HG03575 (cell line): ENCODE data around the gene SCOC.
"Not testable (repeated sequence)": the region's sequence is repeated elsewhere in the genome, so short reads cannot be mapped to it uniquely, and the experiment has no call there.

ENCODE experiments used
- ATAC-seq: cut with Tn5 transposase; IDR thresholded peaks from one replicate; pipeline ENCODE4 v1.9.1; 2021; ENCODE audit not compliant: unreplicated experiment, insufficient number of reproducible peaks, low FRiP score; ENCODE audit errors: extremely low read depth

Gene SCOC

DNA sequence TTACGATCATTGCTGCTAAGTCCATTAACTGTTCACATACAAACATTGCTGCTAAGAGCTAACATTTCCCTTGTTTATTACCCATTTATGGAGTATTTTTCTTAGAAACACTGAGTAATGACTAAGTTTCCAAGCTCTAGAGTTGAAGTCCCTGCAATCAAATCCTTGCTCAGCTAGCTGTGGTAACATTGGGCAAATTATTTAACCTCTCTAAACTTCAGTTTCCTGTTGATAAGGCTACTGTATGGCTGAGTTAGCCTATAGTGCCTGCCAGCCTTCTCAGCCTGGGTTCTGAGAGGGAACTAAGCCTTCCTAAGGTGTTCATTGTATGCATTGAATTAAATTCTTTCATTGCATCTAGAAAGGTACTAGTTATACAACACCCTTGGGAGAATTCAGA, 15.2 kb upstream of the SCOC start:
- no peak for ATAC-seq

DNA sequence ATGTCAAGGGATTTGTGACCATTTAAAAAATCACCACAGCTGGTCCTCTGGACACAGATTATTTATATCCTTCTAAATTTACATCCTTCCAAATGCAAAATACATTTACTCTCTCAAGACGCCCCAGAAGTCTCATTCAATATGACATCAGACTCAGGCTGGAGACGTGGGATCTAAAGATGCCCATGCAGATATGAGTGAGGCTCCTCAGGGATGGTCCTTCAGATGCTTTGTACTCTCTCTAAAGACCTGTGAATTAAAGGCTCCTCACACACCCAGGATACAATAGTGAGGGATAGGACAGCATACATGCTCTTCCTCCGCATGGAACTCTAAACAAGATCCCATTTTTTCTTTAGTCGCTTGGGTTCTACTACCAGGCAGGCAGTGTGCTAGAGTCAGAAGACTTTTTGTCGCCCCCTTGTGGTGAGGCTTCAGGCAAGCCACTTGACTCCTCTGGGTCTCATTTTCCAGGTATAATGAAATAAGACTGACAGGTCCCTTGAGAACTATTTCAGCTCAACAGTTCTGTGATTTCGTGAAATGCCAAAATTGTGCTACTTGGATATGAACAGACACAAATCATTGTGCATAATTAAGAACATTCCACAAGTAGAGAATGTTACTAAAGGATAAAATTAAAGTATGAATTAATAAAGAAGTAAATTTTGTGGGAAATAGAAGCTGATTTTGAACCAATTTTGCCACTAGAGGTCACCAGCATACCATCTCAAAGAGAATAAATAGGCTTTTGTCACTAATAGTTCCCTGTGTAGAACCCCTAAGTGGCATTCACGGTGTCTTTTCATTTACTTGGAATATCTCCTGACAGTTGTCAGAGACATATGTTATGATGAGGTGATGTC, 13.7 kb upstream of the SCOC start:
- ATAC-seq = peak; percentile 90

DNA sequence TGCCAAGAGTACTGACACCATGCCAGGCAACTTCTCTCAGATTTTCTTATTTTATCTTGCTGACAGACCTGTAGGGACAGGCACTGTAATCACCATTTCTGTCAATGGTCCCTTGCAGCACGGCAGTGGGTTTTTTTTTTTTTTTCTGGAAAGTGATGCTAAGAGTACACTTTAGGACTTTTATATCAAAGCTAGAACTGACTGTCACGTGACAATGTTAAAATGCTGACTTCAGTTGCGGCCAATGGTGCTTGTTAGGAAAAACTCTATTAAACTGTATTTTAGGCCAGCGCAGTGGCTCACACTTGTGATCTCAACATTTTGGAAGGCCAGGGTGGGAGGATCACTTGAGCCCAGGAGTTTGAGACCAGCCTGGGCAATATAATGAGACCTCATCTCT, 12.3 kb upstream of the SCOC start:
- no peak for ATAC-seq

DNA sequence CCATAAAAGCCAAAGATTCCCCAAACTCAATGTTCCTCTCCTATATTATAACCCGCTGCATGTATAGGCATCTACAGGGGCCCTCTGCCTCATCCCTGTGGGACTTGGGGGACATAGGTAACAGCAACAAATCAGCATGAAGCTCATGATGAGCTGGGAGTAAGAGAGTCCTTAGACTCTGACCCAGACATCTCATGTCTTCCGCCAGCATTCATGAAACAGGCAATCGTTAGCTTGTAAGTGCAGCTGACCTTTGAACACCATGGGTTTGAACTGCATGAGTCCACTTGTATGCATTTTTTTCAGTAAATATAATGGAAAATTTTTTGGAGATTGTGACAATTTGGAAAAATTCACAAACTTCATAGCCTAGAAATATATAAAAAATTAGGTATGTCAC, 10.4 kb upstream of the SCOC start:
- no peak for ATAC-seq

DNA sequence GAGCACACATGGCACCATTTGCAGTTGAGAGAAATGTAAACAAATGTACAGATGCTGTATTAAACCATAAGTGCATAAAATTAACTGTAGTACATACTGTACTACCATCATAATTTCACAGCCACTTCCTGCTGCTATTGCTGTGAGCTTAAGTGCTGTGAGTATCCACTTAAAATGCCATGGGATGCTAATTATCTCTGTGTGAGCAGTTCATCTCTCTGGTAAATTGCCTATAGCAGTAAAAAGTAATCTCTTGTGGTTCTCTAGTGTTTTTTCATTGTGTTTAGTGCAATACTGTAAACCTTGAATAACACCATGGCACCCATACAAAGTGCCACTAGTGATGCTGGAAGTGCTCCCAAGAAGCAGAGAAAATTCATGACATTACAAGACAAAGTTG, 9.9 kb upstream of the SCOC start:
- ATAC-seq = no peak

DNA sequence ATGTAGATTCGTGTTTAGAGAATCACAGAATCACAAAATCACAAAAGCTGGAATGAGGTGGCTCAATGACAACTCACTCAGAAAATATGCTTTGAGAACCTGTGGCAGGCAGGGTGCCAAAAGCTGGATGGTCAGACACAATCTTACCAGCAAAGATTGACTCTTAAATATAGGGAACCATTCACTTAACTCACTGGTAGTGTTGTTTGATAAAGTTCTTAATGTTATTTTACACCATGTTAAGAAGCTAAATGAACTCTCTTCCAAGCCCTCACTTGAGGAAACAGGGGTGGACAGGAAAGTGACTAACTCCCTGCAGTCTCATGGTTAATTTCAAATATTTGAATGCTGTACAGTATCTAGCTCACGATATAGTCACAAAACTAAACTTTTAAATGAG, 5.7 kb upstream of the SCOC start:
- no peak for ATAC-seq

DNA sequence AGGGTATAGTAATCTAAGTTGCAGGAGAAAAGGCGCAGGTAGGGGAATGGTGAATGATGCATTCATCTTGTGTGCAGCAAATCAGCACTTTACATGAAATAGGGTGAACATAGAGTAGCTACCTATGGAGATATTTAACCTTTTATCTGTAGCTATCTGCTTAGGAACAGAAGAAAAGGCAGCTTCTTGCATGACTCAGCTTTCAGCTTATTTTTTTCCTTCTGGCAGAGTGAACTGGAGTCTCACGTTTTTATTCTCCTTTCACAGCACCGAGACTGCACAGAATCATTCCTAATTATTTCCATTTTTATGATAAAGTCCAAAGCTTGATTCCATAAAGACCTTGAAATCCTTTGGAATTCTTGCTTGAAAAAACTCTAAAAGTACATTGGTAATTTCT, 4.8 kb upstream of the SCOC start:
- ATAC-seq = no peak

DNA sequence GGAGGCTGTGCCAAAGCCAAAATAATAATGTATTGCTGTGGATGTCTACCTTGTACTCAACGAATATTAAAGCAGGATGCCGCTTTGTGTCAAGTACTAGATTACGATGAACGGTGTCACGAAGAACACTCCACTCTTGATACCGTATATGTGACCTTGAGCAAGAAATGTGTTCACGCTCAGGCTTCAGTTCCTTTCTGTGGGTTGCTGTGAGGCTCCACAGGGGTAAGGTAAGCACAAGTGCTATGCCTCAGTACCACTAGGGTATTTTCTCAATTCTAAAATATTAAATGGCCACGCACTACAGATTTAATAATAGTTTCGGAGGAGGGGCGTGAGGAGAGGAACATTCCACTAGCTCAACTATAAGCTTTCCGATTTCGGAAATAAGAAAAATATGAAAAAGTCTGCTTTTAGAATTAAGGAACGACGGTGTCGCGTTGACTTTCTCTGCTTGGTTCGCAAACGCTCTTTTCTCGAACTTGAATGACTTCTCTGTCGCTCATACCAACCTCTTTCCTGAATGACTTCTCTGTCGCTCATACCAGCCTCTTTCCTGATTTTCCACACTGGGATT, 607 bp upstream of the SCOC start:
- ATAC-seq = peak; percentile 42

DNA sequence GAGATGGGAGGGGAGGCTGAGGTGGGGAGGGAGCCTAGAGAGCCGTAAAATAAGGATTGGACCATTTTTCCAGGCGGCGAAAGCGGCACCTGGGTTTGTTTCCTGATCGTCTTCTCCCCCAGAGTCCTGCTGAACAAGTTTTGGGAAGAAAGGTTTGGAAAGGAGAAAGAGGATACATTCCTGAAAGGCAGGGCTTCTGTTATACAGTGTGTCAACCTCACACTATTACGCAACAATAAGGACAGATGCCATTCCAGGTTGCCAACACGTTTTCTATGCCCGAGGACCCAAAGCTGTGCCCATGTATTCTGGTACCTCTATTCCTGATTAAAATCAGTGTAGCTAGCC, 658 bp downstream of the SCOC start:
- ATAC-seq = no peak

DNA sequence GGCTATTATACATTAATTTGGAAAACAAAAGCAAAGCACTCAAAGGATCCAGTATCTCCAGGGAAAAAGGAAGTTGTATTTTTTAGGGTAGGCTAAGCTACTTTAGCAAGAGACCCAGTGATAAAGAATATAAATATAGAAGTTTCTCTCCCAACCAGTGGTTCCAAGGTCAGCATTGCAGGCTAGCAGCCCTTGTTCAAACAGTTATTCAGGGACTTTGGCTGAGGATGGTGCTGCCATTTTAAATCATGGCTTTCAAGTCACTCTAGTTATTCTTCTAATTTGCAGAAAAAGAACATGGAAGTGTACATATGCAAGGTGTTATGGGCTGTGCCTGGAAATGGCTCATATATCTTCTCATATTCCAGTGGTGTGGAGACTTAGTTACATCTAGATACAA, 9.3 kb downstream of the SCOC start:
- ATAC-seq = no peak

DNA sequence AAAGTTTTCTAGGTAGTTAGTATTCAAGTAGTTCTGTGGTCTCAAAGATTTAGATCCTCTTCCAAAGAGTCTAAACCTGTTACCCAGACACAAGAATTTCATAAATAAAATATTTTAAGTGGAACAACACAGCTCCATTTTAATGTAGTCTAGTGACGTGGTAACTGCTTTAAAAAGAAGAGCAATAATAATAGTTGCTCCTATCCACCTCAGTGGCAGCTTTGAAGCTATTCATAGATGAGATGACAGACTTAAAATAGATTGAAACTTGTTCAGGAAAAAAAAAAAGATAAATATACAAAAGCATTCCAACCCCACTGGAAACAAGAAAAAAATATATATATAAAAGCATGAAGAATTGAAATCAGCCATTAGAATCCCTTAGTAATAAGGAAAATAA, 14.6 kb downstream of the SCOC start:
- ATAC-seq = no peak

DNA sequence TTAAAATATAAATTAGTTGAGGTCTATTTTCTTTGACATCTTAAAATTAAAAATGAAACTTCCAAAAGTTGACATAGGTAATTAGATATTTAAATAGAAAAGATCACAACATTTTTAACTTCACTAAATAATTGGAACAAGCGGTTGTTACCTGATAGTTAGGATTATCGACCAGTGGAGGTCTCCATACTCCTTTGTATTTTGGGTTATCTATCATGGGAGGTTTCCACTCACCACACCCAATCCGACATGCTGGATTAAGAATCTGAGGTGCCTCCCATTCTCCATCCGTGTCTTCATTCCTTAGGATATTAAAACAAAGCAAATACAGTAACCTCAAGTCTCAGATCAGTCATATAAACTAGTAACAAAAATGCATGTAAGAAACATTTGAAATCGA, 22.2 kb downstream of the SCOC start:
- ATAC-seq = no peak

DNA sequence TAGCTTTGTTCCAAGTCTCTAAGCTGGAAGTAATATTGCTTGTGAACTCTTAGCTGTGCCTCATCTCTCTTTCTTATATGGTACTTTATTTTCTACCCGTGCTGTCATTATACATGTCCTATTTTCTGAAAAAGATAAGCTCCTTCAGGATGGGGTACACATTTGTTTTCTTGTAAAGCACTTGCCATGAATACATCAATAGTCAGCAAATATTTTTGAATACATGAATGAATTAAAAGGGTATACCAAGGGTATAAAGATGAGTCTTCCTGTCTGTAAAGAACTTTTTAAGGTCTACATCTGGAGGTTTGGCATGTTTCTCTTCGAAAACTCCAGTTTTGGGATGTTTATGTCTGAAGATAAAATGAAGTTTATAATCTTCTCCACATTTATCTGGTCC, 26.7 kb downstream of the SCOC start:
- no peak for ATAC-seq

DNA sequence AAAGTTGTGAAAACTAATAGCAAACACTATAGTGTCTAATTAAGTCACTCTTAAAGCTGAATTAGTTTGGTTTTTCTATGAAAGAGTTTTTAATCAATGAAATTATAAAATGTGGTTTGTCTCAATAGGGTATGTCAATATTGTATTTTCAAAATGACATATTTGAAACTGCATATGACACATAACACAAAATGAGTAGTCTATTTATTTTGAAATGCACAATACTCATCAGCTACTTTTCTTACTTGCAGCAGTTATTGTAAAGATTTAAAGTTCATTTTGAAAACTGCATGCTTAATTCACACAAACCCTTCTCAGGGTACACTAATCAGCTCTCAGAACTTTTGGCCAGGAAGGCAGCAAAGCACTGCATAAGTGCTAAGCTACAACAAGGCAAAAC, 32.8 kb downstream of the SCOC start:
- ATAC-seq = no peak

DNA sequence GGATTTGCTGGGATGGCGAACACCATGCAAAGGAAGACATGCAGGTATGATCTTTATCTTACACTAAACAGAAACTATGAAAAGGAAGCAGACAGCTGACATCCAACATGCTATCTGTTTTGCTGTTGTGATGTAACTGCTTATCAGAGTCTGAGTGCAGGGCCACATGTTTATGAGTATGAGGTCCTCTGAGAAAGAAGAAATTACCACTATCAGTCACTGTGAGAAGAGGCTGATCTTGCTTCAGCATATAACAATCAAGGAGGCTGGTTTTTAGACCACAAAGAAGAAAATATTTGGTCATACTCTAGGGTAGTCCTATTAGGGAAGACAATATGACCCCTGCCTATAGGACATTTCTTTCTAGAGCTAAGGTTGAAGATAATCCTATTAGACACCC, 35.5 kb downstream of the SCOC start:
- no peak for ATAC-seq

DNA sequence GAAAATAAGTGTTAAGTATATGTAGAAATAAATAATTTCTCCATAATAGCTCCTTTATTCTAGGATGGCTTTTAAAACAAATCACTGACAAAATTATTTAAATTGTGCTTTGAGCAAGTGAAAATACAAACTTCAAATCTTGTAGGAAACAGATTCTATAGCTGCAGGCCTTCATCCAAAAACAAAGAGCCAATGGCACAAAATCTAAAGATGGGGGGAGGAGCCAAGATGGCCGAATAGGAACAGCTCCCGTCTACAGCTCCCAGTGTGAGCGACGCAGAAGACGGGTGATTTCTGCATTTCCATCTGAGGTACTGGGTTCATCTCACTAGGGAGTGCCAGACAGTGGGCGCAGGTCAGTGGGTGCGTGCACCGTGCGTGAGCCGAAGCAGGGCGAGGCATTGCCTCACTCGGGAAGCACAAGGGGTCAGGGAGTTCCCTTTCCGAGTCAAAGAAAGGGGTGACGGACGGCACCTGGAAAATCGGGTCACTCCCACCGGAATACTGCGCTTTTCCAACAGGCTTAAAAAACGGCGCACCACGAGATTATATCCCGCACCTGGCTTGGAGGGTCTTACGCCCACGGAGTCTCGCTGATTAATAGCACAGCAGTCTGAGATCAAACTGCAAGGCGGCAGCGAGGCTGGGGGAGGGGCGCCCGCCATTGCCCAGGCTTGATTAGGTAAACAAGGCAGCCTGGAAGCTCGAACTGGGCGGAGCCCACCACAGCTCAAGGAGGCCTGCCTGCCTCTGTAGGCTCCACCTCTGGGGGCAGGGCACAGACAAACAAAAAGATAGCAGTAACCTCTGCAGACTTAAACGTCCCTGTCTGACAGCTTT, 39.9 kb downstream of the SCOC start:
- not testable (repeated sequence) for ATAC-seq

DNA sequence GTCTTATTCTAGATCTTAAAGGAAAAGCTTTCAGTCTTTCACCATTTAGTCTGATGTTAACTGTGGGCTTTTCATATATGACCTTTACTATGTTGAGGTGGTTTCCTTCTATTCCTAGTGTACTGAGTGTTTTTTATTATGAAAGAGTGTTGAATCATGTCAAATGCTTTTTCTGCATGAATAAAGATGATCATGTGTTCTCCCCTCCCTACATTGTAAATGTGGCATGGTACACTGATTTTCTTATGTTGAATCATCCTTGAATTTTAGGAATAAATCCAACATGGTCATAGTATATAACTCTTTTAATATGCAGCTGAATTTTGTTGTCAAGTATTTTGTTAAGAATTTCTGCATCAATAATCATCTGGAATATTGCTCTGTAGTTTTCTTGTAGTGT, 49.7 kb downstream of the SCOC start:
- no peak for ATAC-seq

DNA sequence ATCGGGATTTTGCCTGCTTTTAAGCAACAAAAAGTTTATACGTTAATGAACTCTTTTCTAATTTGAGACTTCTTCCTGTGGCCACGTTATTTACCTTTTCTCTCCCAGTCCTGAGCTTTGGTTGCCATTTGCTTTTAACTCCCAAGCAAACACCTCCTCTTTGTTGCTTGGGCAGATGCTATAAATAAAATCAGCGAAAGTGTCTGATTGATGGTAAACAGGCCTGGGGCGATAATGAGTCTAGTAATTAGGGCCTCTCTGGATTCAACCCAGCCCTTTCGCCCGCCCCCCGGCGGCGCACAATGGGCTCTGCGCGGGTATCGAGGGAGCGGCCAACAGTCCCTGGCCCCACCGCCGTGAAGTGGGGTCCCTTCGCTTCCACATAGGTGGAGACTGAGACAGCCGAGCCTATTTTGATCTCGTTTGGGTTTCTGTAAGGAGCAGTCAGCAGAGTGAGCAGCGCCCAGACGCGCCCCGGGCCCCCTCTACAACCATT, 53.2 kb downstream of the SCOC start:
- ATAC-seq = no peak

DNA sequence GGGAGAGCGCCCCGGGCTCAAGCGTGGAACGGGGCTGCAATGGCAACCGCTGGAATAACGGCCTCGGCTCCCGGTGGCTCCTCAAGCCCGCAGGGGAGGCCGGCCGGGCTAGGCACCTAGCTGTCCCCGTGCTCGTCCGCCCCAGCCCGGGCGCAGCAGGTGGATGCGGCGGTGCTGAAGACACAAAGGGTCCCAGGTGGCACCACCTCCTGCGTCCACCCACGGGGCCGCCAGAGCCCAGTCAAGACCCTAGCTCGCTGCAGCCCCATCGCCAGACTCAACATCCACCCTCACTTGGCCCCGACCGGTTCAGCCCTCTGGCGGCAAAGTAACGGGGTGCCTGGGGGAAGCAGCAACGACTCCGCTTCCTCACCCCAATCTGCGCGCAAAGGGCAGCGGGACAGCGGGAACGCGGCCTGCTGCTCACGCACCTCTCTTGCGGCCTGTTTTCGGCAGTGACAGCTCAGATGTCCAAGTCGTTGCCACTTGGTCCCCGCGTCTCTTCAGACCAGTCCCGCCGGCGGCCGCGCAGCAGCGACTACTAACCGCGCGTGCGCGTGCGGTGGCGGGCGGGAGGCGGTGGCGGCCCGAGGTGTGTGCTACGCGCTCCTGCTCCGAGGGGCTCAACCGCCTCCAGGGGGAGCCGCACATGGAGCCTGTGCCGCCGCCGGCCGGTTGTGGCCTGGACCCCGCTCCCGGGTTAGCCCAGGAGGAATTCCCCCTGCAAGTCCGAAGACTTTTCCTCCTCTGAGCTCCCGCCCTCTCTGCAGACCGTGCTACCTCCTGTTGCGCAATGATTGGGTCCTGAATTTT, 53.9 kb downstream of the SCOC start, which contains the start of gene CLGN:
CLGN (minus strand) TSS at position 543 of the 813 bp plus-strand sequence. CDS start 14,570 bp downstream, outside the sequence.
- no peak for ATAC-seq
